ENCODE results near the gene SDE2. TPM values are rescaled to one million over a fixed set of nuclear protein-coding genes. Genes with fewer than 3 reads are reported as not detected.

SDE2 gene
- polyA plus RNA-seq, 2 donors: 3.3 to 6.1 TPM

DNA sequence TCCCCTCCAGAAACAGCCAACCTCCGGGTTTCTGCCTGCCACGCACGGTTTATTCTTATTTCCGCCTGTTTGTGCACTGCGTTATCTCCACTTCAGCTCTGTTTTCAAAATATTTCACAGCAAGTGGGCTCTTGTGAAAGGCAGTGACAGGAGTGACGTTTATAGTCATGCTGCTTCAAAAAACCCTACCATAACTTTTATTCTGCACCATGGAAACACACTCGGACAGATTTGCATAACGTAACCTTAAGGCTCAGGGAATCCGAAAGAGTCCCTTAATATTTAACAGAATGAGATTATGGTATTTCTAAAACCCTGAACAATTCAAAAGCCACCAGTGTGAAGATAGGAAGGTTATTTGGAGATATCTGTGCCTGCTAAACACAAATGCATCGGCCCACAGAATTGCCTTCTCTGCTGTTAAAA, 782 bp upstream of the SDE2 start:
- peak overlapping the region; percentile 47 to 85 for H3K4me3 ChIP-seq (ENCODE audit: low read depth in 1 of 2, low read length in 2 of 2)

DNA sequence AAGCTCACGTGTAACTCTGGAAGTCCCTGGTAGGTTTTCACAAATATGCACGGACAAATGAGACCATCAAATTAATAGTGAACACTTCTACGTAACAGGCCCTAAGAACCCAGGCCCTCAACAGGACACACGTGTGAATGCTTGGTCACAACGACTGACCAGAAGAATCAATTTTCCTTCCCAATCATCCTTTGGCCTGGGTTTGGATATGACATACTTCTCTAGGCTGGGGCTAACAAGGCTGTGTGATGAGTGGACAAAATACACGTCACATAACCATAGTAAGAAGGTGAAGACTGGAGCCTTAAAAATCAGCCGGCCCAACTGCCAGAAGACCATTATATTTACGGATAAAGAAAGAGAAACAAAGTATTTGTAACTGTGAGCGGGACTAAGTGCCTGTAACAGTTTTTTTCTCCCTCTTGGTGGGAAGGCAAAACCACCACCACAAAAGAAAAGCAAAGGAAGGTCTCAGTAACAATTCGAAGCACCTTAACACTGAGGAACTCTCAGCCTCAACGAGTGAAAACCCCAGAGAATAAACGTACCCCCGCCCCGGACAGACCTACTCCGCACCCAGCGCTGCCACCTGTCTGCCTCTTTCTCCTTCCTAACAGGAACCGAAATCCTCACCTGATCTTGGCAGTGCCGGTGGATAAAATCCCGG, 450 bp downstream of the SDE2 start:
- H3K9me3 ChIP-seq (ENCODE audit: control insufficient read depth in 2 of 2, insufficient read depth in 1 of 2, low read depth in 1 of 2, low read length in 1 of 2): no peaks in the 10 kb centered on the region
- peak overlapping the region; percentile 84 to 85 for H3K4me3 ChIP-seq (ENCODE audit: low read depth in 1 of 2, low read length in 2 of 2)
- no peaks in the 10 kb centered on the region for H3K27me3 ChIP-seq (ENCODE audit: control insufficient read depth in 1 of 2, insufficient read depth in 2 of 2, low read length in 2 of 2)
- 1% methylated on average over 19 of the region's 19 CpGs for WGBS, 2 donors
- H3K36me3 ChIP-seq (ENCODE audit: control insufficient read depth in 2 of 2, insufficient read depth in 2 of 2, low read length in 1 of 2): peaks cover 0 to 2% of the 10 kb centered on the region in 2 donors
- H3K27ac ChIP-seq (ENCODE audit: low read depth in 2 of 2, low read length in 1 of 2): peak overlapping the region; percentile 79 to 93
- peaks cover 0 to 4% of the 10 kb centered on the region in 2 donors for H3K4me1 ChIP-seq (ENCODE audit: control insufficient read depth in 2 of 2, insufficient read depth in 2 of 2, low read length in 1 of 2)

More for the DNA sequence above, 782 bp upstream of the SDE2 start:
- WGBS, 2 donors: 52 to 54% methylated on average over 10 of the region's 10 CpGs
- Histone ChIP-seq H3K36me3 (ENCODE audit: control insufficient read depth in 2 of 2, insufficient read depth in 2 of 2, low read length in 1 of 2) (no peaks in the 10 kb centered on the region), H3K27ac (ENCODE audit: low read depth in 2 of 2, low read length in 1 of 2) (peak overlapping the region; percentile 94 to 98), H3K27me3 (ENCODE audit: control insufficient read depth in 1 of 2, insufficient read depth in 2 of 2, low read length in 2 of 2) (no peaks in the 10 kb centered on the region), H3K4me1 (ENCODE audit: control insufficient read depth in 2 of 2, insufficient read depth in 2 of 2, low read length in 1 of 2) (peaks cover 0 to 4% of the 10 kb centered on the region in 2 donors), H3K9me3 (ENCODE audit: control insufficient read depth in 2 of 2, insufficient read depth in 1 of 2, low read depth in 1 of 2, low read length in 1 of 2) (no peaks in the 10 kb centered on the region)

DNA sequence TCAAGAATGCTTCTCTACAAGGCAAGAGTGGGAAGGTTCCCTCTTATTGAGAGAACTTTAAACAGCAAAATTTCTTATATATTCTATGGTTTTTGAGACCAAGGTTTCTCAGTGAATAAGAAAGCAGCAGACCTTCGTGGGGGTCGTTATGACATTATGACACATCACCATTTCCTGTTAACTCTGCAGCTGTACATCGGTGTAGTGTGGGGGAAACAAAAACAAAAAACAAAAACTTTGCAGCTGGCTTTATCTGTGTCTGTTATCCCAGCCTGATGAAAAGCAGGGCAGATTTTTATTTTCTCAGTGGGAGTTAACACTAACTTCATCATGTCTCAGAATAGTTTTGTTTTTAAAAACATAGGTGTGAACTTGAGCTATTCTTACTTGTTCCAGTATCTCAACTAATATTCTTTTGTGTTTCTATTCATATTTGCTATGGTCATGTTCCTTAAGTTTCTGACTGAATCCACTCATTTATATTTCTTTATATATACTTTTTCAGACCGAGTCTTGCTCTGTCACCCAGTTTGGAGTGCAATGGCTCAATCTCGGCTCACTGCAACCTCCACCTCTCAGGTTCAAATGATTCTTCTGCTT, 2.1 kb downstream of the SDE2 start:
- no peaks in the 10 kb centered on the region for H3K9me3 ChIP-seq (ENCODE audit: control insufficient read depth in 2 of 2, insufficient read depth in 1 of 2, low read depth in 1 of 2, low read length in 1 of 2)
- H3K27ac ChIP-seq (ENCODE audit: low read depth in 2 of 2, low read length in 1 of 2): no peak overlapping the region
- no peaks in the 10 kb centered on the region for H3K27me3 ChIP-seq (ENCODE audit: control insufficient read depth in 1 of 2, insufficient read depth in 2 of 2, low read length in 2 of 2)
- 39 to 50% methylated on average over 5 of the region's 5 CpGs for WGBS, 2 donors
- H3K36me3 ChIP-seq (ENCODE audit: control insufficient read depth in 2 of 2, insufficient read depth in 2 of 2, low read length in 1 of 2): peaks cover 3% of the 10 kb centered on the region in 2 donors
- H3K4me3 ChIP-seq (ENCODE audit: low read depth in 1 of 2, low read length in 2 of 2): no peak overlapping the region
- H3K4me1 ChIP-seq (ENCODE audit: control insufficient read depth in 2 of 2, insufficient read depth in 2 of 2, low read length in 1 of 2): peaks cover 0 to 4% of the 10 kb centered on the region in 2 donors

DNA sequence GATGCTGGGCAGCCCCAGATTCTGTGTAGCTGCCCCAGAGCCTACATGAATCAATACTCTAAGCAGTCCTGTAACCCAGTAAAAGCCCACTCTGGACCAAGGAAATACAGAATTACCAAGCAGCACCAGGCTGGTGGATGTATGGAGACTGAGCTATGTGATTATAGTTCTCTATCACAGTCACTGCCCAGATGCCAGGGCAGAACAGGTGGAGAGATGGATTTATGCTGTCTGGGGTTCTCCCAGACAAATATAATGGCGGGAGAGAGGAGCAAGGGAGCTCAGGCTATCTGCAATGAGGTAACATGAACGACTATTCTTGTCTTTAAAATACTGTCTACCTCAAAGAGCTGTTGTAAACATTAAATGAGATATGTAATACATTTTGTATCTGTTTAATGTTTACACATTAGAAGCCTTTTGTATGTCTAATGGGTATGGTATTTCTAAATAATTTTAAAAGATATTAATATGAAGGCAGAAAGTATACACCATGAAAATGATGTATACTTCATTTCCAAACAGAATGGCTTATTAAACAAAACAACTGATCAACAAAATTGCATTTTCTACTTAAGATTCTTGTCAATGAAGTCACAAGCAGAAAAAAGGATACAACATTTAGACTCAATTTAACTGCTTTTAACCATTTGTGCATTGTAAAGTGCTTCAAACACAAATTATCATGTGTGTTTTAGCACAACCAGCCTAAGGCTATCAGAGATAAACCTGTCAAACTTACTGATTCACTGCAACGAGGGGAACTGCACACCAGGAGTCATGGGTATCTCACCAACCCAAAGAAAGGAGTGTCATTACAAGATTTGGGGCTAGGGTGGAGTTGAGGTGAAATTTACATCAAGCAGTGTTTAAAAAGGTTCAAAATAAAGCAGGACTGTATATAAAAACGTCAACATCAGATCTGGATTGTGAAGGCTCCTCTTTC, 3.0 kb downstream of the SDE2 start:
- no peak overlapping the region for H3K4me3 ChIP-seq (ENCODE audit: low read depth in 1 of 2, low read length in 2 of 2)
- WGBS, 2 donors: 46 to 55% methylated on average over 4 of the region's 4 CpGs
- H3K36me3 ChIP-seq (ENCODE audit: control insufficient read depth in 2 of 2, insufficient read depth in 2 of 2, low read length in 1 of 2): peaks cover 7% of the 10 kb centered on the region in 2 donors
- no peak overlapping the region for H3K27ac ChIP-seq (ENCODE audit: low read depth in 2 of 2, low read length in 1 of 2)
- no peaks in the 10 kb centered on the region for H3K9me3 ChIP-seq (ENCODE audit: control insufficient read depth in 2 of 2, insufficient read depth in 1 of 2, low read depth in 1 of 2, low read length in 1 of 2)
- H3K27me3 ChIP-seq (ENCODE audit: control insufficient read depth in 1 of 2, insufficient read depth in 2 of 2, low read length in 2 of 2): no peaks in the 10 kb centered on the region
- H3K4me1 ChIP-seq (ENCODE audit: control insufficient read depth in 2 of 2, insufficient read depth in 2 of 2, low read length in 1 of 2): peaks cover 0 to 4% of the 10 kb centered on the region in 2 donors

DNA sequence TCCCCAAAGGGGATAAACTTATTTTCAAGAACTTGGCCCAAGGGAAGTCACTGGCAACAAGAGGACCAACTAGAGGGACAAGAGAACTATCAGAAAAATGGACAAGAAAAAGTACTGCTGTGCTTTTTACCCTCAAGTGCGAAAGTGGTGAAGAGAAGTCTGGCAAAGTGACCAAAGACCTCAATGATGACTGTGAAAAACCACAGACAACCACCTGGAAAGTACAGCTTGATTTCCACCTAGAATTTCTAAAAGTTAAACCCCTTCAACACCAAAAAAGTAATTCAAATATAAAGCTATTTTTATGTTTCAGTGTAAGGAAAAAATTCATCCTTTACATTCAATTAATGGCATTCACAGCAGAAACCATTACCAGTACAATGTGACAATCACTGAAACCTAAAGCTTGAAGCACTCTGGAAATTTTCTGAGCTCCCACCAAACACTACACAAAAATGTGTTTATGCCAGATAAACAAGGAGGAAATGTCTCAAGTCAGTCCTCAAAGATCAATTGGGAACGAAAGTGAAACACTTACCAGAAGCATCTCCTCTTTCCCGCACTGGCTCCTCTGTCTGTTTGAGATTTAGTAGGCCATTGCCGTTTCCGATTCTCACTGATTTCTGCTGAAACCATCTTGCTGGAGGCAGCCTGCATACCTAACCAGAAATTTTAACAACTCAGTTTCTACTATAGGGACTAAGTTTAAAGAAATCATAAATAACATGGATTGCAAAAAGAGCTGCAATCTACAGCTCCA, 8.3 kb downstream of the SDE2 start:
- Histone ChIP-seq H3K4me1 (ENCODE audit: control insufficient read depth in 2 of 2, insufficient read depth in 2 of 2, low read length in 1 of 2) (no peaks in the 10 kb centered on the region), H3K27ac (ENCODE audit: low read depth in 2 of 2, low read length in 1 of 2) (no peak overlapping the region), H3K9me3 (ENCODE audit: control insufficient read depth in 2 of 2, insufficient read depth in 1 of 2, low read depth in 1 of 2, low read length in 1 of 2) (no peaks in the 10 kb centered on the region), H3K27me3 (ENCODE audit: control insufficient read depth in 1 of 2, insufficient read depth in 2 of 2, low read length in 2 of 2) (no peaks in the 10 kb centered on the region), H3K36me3 (ENCODE audit: control insufficient read depth in 2 of 2, insufficient read depth in 2 of 2, low read length in 1 of 2) (peaks cover 7 to 14% of the 10 kb centered on the region in 2 donors), H3K4me3 (ENCODE audit: low read depth in 1 of 2, low read length in 2 of 2) (no peak overlapping the region)
- WGBS, 2 donors: 75 to 84% methylated on average over 5 of the region's 5 CpGs

DNA sequence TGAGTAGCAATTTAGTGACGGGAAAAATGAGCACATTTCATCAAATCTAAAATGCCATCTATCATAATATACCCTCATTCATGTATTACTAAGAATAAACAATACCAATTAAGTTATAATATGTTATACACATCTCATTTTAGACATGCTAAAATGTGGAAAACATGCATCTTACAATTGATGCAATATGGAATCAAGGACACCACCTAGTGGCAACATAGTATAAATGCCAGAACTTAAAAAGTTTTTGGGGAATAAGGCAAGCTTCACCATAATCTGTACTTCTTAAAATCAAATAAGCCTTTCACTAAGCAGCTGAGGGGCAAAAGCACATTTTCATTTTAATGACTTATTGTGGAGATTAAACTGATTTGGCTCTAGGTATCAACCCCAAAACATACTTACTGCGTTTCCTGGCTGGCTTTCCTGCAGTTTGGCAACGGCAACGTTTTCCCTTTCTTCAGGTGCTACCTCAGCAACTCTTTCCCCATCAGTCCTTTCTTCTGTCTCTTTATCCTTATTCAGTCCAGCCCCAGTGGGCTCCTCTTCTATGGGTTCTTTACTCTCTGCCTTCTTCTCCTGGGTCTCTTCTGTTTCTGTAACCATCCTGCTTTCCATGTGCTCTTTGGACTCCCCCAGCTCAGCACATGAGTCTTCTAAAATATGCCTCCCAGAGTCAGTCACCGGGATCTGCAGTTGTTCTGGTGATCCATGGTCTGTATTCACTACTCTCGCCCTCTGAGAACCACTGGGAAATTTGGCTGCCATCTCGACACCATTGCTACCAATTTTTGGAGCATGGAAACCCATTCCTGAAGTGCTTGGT, 11.4 kb downstream of the SDE2 start:
- H3K27me3 ChIP-seq (ENCODE audit: control insufficient read depth in 1 of 2, insufficient read depth in 2 of 2, low read length in 2 of 2): no peaks in the 10 kb centered on the region
- peak overlapping the region in 1 of 2 donors; percentile 26 for H3K27ac ChIP-seq (ENCODE audit: low read depth in 2 of 2, low read length in 1 of 2)
- H3K9me3 ChIP-seq (ENCODE audit: control insufficient read depth in 2 of 2, insufficient read depth in 1 of 2, low read depth in 1 of 2, low read length in 1 of 2): no peaks in the 10 kb centered on the region
- H3K4me3 ChIP-seq (ENCODE audit: low read depth in 1 of 2, low read length in 2 of 2): no peak overlapping the region
- no peaks in the 10 kb centered on the region for H3K4me1 ChIP-seq (ENCODE audit: control insufficient read depth in 2 of 2, insufficient read depth in 2 of 2, low read length in 1 of 2)
- 74% methylated on average over 7 of the region's 7 CpGs for WGBS, 2 donors
- peaks cover 9 to 14% of the 10 kb centered on the region in 2 donors for H3K36me3 ChIP-seq (ENCODE audit: control insufficient read depth in 2 of 2, insufficient read depth in 2 of 2, low read length in 1 of 2)

DNA sequence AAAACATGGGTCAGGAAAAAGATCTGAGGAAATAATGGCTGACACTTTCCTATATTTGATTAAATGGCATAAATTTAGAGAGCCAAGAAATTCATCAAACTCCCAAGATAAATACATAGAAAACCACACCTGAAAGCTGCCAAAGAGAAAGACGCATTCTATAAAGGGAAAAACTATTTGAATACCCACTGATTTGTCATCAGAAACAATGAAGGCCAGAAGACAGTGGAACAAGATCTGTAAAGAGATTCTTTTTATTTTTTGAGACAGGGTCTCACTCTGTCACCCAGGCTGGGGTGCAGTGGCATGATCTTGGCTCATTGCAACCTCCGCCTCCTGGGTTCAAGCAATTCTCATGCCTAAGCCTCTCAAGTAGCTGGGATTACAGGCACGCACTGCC, 17.4 kb downstream of the SDE2 start:
- H3K27me3 ChIP-seq (ENCODE audit: control insufficient read depth in 1 of 2, insufficient read depth in 2 of 2, low read length in 2 of 2): no peaks in the 10 kb centered on the region
- H3K27ac ChIP-seq (ENCODE audit: low read depth in 2 of 2, low read length in 1 of 2): no peak overlapping the region
- H3K9me3 ChIP-seq (ENCODE audit: control insufficient read depth in 2 of 2, insufficient read depth in 1 of 2, low read depth in 1 of 2, low read length in 1 of 2): no peaks in the 10 kb centered on the region
- H3K36me3 ChIP-seq (ENCODE audit: control insufficient read depth in 2 of 2, insufficient read depth in 2 of 2, low read length in 1 of 2): peaks cover 0 to 5% of the 10 kb centered on the region in 2 donors
- peaks cover 0 to 2% of the 10 kb centered on the region in 2 donors for H3K4me1 ChIP-seq (ENCODE audit: control insufficient read depth in 2 of 2, insufficient read depth in 2 of 2, low read length in 1 of 2)
- 93 to 98% methylated on average over 3 of the region's 3 CpGs for WGBS, 2 donors
- no peak overlapping the region for H3K4me3 ChIP-seq (ENCODE audit: low read depth in 1 of 2, low read length in 2 of 2)

DNA sequence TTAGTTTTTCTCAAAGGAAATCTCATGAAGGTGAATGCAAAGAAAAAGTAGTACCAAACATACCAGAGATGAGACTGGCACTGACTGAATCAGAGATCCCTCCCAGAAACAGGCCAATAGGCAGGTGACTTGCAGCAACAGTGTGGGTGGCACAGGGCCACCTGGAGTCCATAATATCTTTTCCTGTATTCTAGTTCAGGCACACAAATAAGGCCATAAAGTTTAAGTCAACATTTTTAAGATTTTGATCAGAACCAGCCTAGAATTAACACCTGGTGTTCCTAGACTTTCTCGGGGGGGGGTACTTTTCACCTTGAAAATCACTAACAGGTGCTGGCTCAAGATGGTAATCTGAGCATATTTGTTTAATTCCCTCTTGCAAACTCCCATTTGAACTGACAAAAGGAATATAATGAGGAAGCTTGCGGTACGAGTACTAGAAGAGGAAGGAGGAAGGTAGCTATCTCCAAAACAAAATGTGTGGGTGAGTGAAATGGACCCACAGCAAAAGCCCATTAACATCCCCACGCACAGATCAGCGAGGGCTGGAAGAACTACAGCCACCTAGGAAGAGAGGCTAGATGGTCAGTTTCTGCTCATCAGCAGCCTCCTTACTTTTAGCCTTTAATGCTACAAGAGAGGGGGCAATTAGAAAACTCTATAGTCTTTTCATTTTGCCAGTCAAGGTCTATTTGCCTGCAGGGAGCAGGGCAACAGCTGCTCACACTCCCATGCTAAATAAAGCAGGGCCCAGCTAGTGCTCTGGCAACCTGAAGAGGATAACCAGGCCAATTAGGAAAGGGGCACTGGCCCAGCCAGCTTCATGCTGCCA, 18.9 kb downstream of the SDE2 start:
- 65 to 87% methylated on average over 5 of the region's 5 CpGs for WGBS, 2 donors
- Histone ChIP-seq H3K4me3 (ENCODE audit: low read depth in 1 of 2, low read length in 2 of 2) (no peak overlapping the region), H3K27ac (ENCODE audit: low read depth in 2 of 2, low read length in 1 of 2) (no peak overlapping the region), H3K36me3 (ENCODE audit: control insufficient read depth in 2 of 2, insufficient read depth in 2 of 2, low read length in 1 of 2) (peaks cover 0 to 4% of the 10 kb centered on the region in 2 donors), H3K4me1 (ENCODE audit: control insufficient read depth in 2 of 2, insufficient read depth in 2 of 2, low read length in 1 of 2) (peaks cover 0 to 2% of the 10 kb centered on the region in 2 donors), H3K9me3 (ENCODE audit: control insufficient read depth in 2 of 2, insufficient read depth in 1 of 2, low read depth in 1 of 2, low read length in 1 of 2) (no peaks in the 10 kb centered on the region), H3K27me3 (ENCODE audit: control insufficient read depth in 1 of 2, insufficient read depth in 2 of 2, low read length in 2 of 2) (no peaks in the 10 kb centered on the region)
